Measurements from ENCODE around the gene ELMO1.

ELMO1 gene

DNA sequence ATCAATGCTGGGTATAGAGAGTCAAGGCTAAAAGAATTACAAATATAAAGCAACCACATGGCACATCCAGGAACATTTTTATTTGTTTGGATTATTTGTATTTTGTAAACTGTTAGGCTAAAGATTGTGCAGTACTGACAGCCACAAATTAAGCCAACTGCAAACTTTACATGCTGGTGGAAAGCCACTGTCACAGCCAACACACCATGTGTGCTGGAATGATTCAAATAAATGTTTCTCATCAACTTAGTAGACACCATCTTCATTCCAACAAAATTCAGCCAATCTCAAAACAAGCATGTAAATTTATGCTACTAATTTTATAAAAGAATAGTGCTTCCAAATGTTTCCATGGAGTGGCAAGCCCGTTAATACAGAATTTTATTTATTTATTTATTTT is 211.8 kb downstream of the ELMO1 start:
- Histone ChIP-seq H3K4me3 (no peak overlapping the region), H3K27ac (no peak overlapping the region)
- DNase-seq (ENCODE audit: low spot score), result no peak
- no peak for TF ChIP-seq CTCF (IDR thresholded peaks at IDR 0.05)

DNA sequence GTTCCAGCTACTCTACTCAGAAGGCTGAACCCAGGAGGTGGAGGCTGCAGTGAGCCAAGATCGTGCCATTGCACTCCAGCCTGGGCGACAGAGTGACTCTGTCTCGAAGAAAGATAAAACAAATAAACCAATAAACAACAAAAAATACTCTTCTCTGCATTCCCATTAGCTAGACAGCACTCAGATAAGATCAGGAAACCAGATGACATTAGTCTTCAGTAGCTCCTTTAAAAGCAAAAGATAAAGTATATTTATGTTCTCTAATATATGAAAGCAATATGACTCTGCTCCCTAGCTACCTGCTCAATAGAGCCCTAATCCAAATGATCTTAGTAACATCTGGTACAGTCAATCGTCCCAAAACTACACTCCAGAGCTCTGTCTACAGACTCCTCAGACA is 212.9 kb downstream of the ELMO1 start:
- H3K27ac ChIP-seq, result no peak overlapping the region
- H3K4me3 ChIP-seq, result no peak overlapping the region
- no peak for DNase-seq (ENCODE audit: low spot score)
- TF ChIP-seq CTCF (IDR thresholded peaks at IDR 0.05), result no peak

DNA sequence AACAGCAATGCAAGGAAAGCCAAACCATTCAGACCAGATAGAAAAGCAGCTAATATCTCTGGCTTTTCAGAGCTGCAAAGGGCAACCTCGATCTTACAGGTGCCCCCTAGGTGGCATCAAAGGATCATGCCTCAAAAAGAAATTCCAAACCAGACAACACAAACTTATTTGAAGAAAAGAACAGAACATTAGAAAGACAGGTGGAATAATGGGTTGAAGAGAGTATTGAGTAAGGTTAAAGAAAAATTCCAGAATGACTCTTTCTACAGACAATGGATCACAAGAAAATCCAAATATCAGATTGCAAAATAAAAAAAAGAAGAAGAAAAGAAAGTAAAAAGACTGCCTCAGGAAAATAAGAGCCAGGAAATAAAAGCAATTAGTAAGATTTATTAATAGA is 213.7 kb downstream of the ELMO1 start:
- DNase-seq (ENCODE audit: low spot score), result no peak
- TF ChIP-seq CTCF (IDR thresholded peaks at IDR 0.05), result no peak
- Histone ChIP-seq H3K4me3 (no peak overlapping the region), H3K27ac (no peak overlapping the region)

- TF ChIP-seq CTCF (IDR thresholded peaks at IDR 0.05), result no peak
- Histone ChIP-seq H3K27ac (no peak overlapping the region), H3K4me3 (no peak overlapping the region)
- DNase-seq (ENCODE audit: low spot score), result no peak
Observed at GRCh38 chr7:37234334-37234733, 214.3 kb downstream of the ELMO1 start.

DNA sequence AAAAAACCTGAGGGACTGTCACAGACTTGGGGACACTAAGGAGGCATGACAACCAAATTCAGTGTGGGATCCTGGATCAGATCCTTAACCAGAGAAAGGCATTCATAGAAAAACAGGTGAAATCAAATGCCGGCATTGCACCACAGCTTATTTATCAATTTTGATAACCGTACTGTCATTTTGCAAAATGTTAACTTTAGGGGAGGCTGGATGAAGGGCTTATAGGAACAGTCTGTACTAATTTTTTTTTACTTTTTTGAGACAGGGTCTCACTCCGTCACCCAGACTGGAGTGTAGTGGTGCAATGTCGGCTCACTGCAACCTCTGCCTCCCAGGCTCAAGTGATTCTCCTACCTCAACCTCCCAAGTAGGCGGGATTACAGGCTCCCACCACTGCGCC is 217.1 kb downstream of the ELMO1 start:
- DNase-seq (ENCODE audit: low spot score), result no peak
- no peak for TF ChIP-seq CTCF (IDR thresholded peaks at IDR 0.05)
- H3K27ac ChIP-seq, result no peak overlapping the region
- no peak overlapping the region for H3K4me3 ChIP-seq

GRCh38 chr7:37230221-37230620 is 218.4 kb downstream of the ELMO1 start:
- Histone ChIP-seq H3K27ac (no peak overlapping the region), H3K4me3 (no peak overlapping the region)
- no peak for DNase-seq (ENCODE audit: low spot score)
- no peak for TF ChIP-seq CTCF (IDR thresholded peaks at IDR 0.05)

- Histone ChIP-seq H3K4me3 (no peak overlapping the region), H3K27ac (no peak overlapping the region)
- TF ChIP-seq CTCF (IDR thresholded peaks at IDR 0.05), result no peak
- no peak for DNase-seq (ENCODE audit: low spot score)
Observed at GRCh38 chr7:37229381-37229780, 219.3 kb downstream of the ELMO1 start.
